Calu3 (cell line): Measurements from ENCODE around the gene SMO. TPM values are rescaled to one million over a fixed set of nuclear protein-coding genes. Genes with fewer than 3 reads are reported as not detected.
"Not testable (repeated sequence)": the region's sequence is repeated elsewhere in the genome, so short reads cannot be mapped to it uniquely, and the experiment has no call there.

Source experiments
- BruUV-seq: library from RNA; stranded (reverse); fragments of 400-500 nt; replicated peaks from 2 replicates; lab custom pipeline; 2021; lab: Mats Ljungman, UMichigan
- CTCF ChIA-PET: fragments of 300-600 bp; sonication (Branson Sonifier 250); formaldehyde crosslinking; loops from one replicate; lab custom pipeline; 2022; ENCODE audit warnings: antibody characterized with exemption; lab: Charles Lee
- DNase-seq: peaks from one replicate; pipeline ENCODE4 v3.0.0; 2022
- H3K27ac Mint-ChIP-seq: one replicate; pipeline ENCODE4 v1.8.0; 2022; ENCODE audit warnings: mixed read lengths; ENCODE audit not compliant: unreplicated experiment
- H3K27me3 Mint-ChIP-seq: one replicate; pipeline ENCODE4 v1.8.0; 2022; ENCODE audit warnings: mixed read lengths; ENCODE audit not compliant: unreplicated experiment
- H3K36me3 Mint-ChIP-seq: one replicate; pipeline ENCODE4 v1.8.0; 2022; ENCODE audit warnings: mild to moderate bottlenecking, moderate library complexity, mixed read lengths; ENCODE audit not compliant: insufficient read depth, unreplicated experiment
- H3K4me1 Mint-ChIP-seq: one replicate; pipeline ENCODE4 v1.8.0; 2022; ENCODE audit warnings: mild to moderate bottlenecking, low read depth, mixed read lengths; ENCODE audit not compliant: unreplicated experiment
- H3K4me3 Mint-ChIP-seq: one replicate; pipeline ENCODE4 v1.8.0; 2022; ENCODE audit warnings: mild to moderate bottlenecking, low read depth, moderate library complexity, mixed read lengths; ENCODE audit not compliant: unreplicated experiment
- H3K9me3 Mint-ChIP-seq: one replicate; pipeline ENCODE4 v1.8.0; 2022; ENCODE audit warnings: low read depth, mixed read lengths; ENCODE audit not compliant: unreplicated experiment
- CTCF ChIP-seq: fragments of 200-600 bp; IDR thresholded peaks from one replicate; pipeline ENCODE4 v1.8.0; 2022; ENCODE audit warnings: antibody characterized with exemption; ENCODE audit not compliant: unreplicated experiment
- intact Hi-C: fragments of 100-400 bp; cut with micrococcal nuclease; formaldehyde crosslinking; loops from one replicate; pipeline ENCODE4 v1.10.0; 2022; ENCODE audit not compliant: unreplicated experiment
- total RNA-seq: library from RNA; stranded (reverse); gene quantifications from 2 replicates; pipeline ENCODE4 v1.2.3, GENCODE V29; 2022

The SMO gene
- total RNA-seq, 1 experiment from 2014 or later: 3.6 TPM

- BruUV-seq: no TSS peak
- intact Hi-C loops: no loop called here
- no peak overlapping the region for H3K27ac Mint-ChIP-seq
Measured at GRCh38 chr7:129170441-129171021, 17.9 kb upstream of the SMO start.

GRCh38 chr7:129173861-129174260 is 14.6 kb upstream of the SMO start:
- intact Hi-C loops, H3K27ac Mint-ChIP-seq, BruUV-seq, H3K4me1 Mint-ChIP-seq, H3K36me3 Mint-ChIP-seq, H3K4me3 Mint-ChIP-seq, DNase-seq, H3K9me3 Mint-ChIP-seq, CTCF ChIA-PET: not testable (repeated sequence)
- H3K27me3 Mint-ChIP-seq: peaks cover 12% of the 10 kb centered on the region

More at GRCh38 chr7:129170441-129171021, 17.9 kb upstream of the SMO start:
- no peaks in the 10 kb centered on the region for H3K27me3 Mint-ChIP-seq
- TF ChIP-seq CTCF: no peak
- DNase-seq: no peak
- no peak overlapping the region for H3K4me3 Mint-ChIP-seq
- no peaks in the 10 kb centered on the region for H3K4me1 Mint-ChIP-seq
- CTCF ChIA-PET: no interaction called here
- H3K36me3 Mint-ChIP-seq: peaks cover 4% of the 10 kb centered on the region
- no peaks in the 10 kb centered on the region for H3K9me3 Mint-ChIP-seq

- intact Hi-C loops: no loop called here
- TF ChIP-seq CTCF: no peak
- CTCF ChIA-PET: no interaction called here
- no peaks in the 10 kb centered on the region for H3K4me1 Mint-ChIP-seq
- no peaks in the 10 kb centered on the region for H3K36me3 Mint-ChIP-seq
- no peak overlapping the region for H3K4me3 Mint-ChIP-seq
- BruUV-seq: no TSS peak
- DNase-seq: no peak
- H3K27ac Mint-ChIP-seq: no peak overlapping the region
- H3K27me3 Mint-ChIP-seq: peaks cover 34% of the 10 kb centered on the region
- no peaks in the 10 kb centered on the region for H3K9me3 Mint-ChIP-seq
Measured at GRCh38 chr7:129176916-129177710, 11.3 kb upstream of the SMO start.

- Mint-ChIP-seq H3K27ac (no peak overlapping the region), H3K36me3 (peaks cover 5% of the 10 kb centered on the region), H3K9me3 (no peaks in the 10 kb centered on the region), H3K4me1 (peaks cover 9% of the 10 kb centered on the region), H3K27me3 (peaks cover 42% of the 10 kb centered on the region), H3K4me3 (no peak overlapping the region)
- no peak for DNase-seq
- BruUV-seq: no TSS peak
- TF ChIP-seq CTCF: no peak
- intact Hi-C loops: no loop called here
- CTCF ChIA-PET: no interaction called here
Measured at GRCh38 chr7:129184981-129185670, 3.3 kb upstream of the SMO start.
